ENCODE data around the gene CST8.

The CST8 gene

DNA sequence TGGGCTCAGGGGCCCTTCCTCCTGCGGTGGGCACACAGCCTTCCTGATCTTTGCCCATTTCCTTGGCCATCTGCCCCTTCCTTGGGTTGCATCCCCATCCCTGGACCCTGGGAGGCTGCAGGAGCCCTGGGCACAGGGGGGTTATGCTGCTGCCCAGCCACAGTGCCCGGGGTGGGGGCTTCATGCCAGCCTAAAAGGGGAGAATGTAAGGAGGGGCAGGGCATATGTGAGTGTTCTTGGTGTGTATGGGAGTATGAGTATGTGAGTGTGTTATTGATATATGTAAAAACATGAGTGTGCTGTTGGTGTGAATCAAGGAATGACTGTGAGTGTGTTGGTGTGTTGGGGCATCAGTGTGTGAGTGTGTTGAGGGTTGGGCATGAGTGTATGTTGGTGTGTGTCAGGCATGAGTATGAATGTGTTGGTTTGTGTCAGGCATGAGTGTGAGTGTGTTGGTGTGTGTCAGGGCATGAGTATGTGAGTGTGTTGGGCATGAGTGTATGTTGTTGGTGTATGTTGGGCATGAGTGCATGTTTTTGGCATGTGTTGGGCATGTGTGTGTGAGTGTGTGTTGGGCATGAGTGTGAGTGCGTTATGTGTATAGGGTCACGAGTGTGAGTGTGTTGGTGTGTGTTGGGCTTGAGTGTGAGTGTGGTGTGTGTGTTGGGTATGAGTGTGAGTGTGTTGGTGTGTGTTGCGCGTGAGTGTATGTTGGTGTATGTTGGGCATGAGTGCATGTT is 14.7 kb upstream of the CST8 start:
- DNase-seq (ENCODE audit: low spot score): no peak

DNA sequence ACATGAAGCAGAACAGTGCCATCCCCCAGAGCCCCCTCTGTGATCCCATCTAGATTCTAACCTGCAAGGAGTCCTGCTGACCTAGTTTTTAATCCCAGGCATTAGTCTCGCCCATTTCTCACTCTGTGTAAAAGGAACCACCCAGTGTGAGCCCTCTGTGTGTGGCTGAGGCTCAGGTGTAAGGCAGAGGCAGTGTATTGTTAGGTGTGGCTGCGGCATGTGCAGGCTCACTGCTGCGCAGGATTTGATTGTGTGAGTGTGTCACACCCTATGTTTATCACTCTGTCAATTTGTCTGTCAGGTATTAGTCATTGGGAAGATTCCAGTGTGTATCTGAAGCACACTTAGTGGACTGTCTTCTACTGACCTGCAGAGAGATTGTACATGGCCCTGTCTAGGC is 13.7 kb upstream of the CST8 start:
- DNase-seq (ENCODE audit: low spot score): no peak

DNA sequence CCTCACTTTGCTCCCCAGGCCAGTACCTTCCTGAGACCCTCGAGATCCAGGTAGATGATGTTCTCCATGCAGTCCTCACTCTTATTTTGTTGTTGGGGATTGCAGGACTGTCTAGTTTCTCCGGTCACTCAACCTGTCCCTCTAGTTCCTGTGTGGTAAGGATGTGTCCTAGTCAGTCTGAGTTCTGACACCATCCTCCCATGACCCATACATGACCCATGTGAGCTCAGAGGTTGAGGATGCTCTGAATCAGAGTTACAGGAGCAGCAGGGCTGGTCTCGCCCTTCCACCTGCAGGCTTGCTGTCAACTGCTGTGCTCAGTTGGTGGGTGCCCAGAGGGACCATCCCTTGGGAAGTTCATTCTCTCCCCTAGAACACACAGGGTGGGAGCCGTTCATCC is 11.9 kb upstream of the CST8 start:
- no peak for DNase-seq (ENCODE audit: low spot score)

DNA sequence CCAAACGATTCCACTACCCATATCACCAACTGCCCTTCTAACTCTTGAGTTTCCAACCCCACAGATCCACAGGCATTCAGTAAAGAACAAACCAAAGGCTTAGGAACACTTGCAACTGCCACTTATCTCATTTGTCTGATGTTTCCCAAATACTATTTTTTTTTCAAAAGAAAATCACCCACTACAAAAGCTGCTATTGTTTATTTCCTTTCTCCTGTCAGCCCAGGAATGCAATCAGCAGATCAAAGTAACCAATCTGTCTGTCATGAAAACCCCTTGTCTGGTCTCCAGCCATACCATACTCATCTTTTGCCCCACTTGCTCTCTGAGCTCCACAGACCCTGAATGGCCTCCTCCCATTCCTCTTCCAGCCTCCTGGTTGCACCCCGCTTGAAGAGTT is 8.8 kb upstream of the CST8 start:
- no peak for DNase-seq (ENCODE audit: low spot score)

DNA sequence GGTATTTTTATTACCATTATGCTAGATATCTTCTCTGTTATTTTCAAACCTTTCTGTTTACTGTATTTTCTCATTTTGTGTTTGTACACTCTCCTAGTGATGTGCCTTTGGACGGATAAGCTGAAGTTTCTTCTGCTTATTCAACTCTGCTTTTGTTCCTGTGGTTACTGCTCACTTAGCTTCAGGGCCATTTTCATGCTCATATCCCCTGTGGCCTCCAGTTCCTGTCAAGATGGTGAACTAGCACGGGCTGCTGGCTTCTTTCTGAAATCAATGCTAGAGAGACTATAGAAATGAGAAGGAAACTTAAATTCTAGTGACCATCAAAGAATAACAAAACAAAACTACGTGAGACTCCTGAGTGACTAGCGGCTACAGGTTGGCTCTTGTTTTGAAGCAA is 6.8 kb upstream of the CST8 start:
- no peak for DNase-seq (ENCODE audit: low spot score)

DNA sequence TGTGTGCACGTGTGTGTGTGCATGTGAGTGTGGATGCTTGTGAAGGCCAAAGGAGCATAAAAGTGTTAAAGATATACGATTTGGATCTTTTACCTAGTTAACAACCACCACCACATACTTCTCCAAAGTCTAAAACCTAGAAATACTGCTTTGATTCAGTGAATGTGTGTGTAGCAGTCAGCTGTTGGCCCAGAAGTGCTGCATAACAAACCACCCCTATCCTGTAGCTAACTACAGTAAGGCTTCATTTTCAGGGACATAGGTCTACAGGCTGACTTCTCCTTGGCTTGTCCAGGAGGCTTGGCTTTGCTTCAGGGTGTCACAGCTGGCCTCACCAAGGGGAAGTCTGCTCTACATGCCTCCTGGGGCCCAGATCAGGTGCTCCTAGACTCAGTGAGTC is 2.4 kb upstream of the CST8 start:
- DNase-seq (ENCODE audit: low spot score): no peak

DNA sequence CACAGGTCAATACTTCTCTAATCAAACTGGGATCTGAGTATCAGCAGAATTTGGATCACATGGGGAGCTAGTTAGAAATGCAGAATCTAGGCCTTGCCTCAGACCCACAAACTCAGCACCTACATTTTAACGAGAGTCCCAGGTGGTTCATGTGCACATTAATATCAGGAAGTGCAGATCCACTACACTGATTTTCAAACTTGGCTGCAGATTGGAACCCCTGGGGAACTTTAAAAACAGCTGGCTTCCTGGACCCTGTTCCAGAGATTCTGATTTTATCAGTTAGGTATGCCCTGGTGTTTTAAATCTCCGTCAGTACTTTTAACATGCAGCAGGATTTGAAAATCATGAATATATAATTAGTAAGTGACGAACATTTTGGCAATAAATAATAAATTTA is 1.9 kb upstream of the CST8 start:
- DNase-seq (ENCODE audit: low spot score): no peak

DNA sequence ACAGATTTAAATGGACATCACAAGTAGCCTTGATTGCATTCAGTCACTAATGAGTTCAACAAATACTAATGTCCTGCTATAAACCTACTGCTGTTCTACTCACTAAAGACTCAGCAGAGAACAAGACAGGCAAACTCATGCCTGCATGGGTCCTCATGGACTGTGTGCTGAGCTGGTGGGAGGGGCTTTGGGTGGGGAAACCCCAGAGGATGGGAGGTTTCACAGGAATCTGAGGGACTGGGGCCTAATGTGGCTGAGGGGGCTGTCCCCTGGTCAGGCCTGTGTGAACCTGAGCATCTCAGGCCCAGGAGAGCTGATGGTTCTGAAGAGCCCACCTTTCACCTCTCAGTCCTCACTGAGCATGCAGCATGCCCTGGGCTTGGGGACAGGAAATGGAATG is 1.4 kb downstream of the CST8 start:
- DNase-seq (ENCODE audit: low spot score): no peak

DNA sequence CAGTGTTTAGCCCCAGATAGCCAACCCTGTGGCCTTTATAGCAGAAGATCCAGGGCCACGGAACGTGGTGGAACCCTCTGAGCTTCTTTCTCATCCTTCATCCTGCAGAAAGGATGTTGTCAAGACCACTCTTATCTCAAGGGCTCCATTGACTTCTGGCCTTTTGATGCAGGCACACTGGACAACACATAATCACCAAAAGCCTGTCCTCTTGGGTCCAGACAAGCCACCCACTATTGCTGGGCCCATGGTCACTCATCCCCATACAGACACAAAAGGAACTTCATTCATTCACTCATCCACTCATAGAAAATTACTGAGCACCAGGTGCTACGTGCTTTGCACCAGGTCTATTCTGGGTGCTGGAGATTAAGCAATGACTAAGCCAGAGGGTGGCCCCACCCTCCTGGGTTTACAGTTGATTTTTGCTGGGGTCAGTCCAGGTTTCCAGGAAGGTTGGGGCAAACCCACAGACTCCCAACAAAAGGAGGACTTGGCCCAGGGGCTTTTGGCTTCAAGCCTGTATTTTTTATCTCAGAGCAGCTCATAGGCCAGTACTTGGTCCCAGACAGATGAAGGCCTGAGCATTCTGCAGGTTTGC is 2.4 kb downstream of the CST8 start:
- DNase-seq (ENCODE audit: low spot score): no peak

DNA sequence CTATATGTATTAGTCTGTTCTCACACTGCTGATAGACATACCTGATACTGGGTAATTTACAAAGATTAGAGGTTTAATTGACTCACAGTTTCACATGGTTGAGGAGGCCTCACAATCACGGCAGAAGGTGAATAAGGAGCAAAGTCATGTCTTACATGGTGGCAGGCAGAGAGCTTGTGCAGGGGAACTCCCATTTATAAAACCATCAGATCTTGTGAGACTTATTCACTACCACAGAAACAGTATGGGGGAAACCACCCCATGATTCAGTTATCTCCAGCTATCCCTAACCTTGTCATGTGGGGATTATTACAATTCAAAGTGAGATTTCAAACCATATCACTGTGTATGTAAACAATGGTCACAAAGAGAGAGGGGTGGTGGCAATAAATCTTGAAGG is 6.6 kb downstream of the CST8 start:
- no peak for DNase-seq (ENCODE audit: low spot score)

DNA sequence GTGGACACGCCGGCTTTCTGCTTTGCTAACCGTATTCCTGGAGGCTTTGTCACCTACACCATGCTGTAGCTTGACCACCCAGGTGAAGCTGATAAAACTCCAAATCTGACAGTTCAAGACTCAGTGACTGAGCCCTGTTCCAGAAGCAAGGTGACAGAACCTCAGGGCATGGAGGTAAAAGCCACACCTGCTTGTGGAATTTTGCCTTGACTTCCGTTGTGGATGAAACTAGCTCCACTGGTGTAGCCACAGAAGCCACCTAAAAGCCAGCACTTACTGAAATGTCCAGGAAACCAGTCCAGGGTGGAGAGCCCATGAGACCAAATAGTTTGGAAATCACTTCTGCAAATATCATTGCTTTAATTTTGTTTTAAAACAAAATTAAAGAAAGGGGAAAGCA is 11.0 kb downstream of the CST8 start:
- no peak for DNase-seq (ENCODE audit: low spot score)

DNA sequence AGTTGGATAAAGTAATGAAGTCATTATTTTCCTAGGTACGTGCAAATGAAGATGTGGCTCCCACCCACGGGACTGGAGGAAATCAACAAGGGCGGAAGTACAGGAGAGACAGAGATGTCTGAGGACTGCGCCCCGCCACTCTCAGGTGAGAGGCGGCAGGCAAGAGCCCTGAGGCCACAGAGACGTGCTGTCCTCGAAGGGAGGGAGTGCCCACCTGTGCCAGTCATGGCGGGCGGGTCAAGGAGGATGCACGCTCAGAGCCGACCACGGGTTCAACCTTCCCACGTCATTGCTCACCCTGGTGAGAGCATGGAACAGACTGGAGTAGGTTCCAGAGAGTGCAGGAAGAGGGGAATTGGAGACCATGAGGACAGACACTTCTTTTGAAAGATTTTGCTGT is 12.7 kb downstream of the CST8 start:
- DNase-seq (ENCODE audit: low spot score): no peak

DNA sequence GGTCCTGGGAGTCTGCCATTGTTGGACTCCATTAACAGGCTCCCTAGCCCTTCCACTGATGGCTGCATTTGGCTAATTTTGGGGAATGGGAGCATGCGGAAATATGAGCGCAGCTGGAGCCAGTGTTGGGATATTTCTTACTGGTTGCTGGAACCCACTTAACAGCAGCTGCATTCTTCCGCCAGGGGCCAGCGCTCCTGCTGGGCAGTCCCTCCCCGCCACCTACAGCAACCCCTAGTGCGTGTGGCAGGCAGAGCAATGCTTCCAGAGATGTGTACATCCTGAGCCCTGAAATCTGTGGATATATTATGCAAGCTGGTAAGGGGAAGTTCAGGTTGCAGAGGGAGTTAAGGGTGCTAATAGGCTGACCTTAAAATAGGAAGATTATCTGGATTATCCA is 16.4 kb downstream of the CST8 start:
- DNase-seq (ENCODE audit: low spot score): no peak

DNA sequence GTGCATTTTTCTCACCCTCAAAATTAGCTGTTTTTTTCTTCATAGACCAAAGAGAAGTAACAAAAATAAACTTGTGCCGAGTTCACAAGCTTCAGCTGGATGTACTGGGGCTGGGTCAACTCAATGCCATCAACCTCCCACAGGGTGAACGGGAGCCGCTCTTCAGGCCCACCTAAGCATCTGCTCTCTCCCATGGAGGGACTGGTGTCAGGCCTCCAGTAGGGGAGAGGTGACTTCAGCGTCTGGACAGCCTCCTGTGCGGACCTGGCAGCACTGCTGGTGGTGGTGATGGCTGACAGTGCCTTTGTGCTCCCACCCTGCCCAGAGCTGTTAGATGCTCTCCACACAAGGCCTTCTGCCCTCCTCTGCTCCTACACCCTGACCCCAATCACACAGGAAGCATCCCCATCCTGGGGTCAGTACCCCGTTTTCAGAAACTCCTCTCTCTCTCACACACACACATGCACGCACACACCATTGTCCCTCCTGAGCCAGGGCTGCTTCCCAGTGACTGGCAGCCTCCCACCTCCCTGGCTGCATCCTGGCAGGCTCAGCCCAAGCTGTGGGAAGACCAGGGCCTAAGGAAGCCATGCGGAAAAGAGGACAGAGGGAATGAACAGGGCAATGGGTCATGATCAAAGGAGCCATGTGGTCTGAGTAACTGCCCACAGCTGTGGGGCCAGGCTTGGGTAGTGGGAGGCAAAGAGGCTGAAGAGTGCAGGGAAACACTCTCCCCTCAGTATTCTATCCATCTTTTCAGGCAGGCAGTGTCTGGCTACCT is 17.7 kb downstream of the CST8 start:
- DNase-seq (ENCODE audit: low spot score): no peak

DNA sequence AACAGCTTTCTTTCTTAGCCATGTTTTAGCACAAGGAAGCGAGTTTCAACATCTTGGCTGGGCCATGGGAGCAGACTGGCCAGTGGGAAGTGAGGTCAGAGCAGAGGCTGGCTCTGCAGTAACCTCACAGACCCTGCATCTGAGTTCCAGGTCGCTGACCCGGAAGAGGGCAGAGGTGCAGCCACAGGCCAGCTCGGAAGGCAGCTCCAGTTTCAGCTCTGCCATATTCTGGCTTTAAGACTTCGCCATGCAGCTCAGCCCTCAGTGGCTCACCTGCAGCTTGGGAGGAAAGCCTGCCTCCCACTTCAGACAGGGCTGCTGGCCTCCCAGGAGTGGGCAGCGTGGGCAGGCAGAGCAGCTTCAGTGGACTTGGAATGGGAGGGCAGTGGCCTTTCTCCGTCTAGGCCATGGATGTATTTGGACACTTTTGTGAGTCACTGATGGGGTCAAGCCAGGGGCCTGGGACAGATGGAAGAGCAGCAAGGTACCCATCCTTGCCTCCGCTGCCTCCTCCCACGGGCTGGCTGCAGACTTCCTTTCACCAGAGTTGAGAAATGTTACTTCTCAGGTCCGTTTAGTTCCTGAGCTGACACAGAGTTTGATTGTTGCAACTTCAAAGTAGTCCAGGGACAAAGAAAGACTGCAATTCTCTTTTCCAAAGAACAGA is 18.5 kb downstream of the CST8 start:
- DNase-seq (ENCODE audit: low spot score): no peak

DNA sequence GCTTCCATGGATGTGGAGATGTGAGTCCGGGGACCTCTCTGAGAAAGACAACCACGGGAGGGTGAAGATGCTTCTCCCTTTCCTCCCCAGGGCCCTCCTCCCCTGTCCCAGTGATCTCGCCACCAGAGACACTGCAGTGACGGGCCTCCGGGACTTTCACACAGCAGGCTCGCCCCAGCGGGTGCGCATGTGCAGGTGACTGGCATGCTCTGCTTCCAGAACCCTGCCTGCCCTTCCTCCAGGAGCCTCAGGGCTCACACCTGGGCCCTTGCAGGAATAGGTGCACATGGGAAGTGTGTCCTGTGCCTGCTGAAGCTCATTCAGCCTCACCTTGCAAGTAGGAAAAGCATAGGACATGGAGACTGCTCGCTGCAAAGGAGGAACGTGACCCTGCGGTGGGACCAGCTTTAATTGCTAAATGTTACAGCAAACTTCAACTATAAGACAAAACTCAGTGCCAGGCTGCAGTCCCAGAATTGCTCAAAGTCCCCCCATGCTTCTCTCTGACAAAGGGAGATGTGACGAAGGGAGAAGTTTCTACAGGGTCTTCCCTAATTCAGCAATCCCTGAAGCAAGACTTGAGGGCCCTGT is 19.2 kb downstream of the CST8 start:
- DNase-seq (ENCODE audit: low spot score): no peak

DNA sequence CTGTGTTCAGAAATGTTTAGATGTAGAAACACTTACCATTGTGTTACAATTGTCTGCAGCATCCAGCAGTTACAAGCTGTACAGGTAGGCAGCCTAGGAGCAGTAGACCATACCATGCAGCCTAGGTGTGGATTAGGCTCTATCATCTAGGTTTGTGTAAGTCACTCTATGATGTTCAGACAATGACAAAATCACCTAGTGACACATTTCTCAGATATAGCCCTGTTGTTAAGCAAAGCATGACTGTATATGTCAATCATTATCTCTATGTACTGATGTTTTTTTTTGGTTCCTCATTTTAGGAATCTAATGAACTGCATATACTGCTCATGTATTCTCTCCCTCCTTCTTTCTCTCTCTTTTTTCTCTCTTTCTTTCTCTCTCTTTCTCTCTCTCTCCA is 22.2 kb downstream of the CST8 start:
- no peak for DNase-seq (ENCODE audit: low spot score)

DNA sequence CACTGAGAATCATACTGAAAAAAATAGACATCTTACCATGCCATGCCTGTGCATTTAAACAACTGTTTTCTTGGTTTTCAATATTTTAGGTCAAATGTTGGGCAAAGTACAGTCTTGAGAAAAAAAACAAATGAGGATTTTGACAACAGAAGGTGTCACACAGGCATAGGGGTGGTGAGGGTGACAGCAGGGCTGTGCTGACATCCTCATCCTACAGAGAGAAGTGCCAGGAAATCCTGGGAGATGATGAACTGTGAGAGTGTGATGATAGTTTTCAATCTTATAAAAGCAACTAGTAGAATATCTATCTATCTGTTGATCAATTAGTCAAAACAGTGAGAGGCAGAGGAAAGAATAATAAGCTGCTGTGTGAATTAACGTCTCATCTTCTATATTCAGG is 23.9 kb downstream of the CST8 start:
- DNase-seq (ENCODE audit: low spot score): no peak

DNA sequence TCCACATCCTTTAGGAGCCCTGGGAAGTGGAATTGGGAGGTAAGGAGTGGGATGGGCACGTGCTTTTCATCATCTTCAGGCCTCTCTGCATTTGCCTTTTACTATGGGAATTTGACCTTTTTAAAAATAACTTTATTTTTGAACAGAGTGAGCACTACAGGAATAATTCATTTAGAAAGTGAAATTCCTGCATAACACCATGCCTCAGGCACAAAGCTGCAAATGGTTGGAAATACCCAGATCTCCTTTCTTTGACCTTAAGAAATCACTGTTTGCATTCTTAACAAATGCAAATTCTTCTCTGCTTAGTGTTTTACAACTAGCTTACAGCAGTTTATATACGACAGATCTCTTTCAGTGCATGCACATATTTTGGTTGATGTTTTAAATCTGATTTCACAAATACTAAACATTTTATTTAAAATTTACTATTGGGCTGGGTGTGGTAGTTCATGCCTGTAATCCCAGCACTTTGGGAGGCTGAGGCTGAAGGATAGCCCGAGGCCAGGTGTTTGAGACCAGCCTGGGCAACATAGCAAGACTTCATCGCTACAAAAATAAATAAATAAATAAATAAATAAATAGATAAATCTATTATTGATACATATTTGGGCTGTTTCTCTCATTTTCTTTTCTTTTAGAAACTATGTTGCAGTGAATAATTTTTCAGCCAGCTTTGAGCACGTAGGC is 24.5 kb downstream of the CST8 start:
- peak; percentile 13 for DNase-seq (ENCODE audit: low spot score)

DNA sequence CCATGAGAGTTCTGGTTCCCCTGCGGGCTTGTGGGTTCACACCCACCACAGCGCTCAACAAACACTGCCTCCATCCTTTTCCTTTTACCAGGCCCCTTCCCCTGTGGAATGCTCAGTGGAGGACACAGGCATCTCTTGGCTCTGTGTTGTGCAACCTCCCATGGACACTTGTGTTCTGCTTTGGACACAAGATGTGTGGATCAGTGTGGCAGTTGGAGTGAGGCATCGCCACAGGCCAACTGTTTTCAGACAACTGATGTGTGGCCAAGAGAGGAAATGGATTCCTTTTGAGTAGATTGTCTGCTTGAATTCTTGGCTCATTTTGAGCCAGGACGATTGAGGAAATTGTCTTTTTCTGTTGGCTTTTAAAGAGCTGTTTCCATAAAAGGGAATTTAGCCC is 26.8 kb downstream of the CST8 start:
- DNase-seq (ENCODE audit: low spot score): no peak

DNA sequence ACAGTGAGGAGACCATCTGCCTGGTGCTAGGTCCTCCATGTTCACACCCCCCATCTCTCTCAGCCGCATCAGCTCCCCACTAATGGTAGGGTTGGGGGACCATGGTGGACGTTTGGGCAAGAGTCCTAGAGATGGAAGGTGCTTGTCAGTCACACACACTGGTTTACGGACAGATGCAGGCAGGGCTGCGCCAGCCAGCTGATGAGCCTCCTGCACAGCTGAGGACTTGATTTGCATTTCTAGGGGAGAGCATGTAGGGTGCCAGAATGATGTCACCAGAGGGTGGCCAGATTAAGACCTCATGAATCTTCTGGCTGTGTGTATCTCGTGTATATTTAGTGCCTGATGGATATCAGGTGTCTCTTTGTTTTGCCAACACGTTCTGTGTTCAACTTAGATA is 28.6 kb downstream of the CST8 start:
- no peak for DNase-seq (ENCODE audit: low spot score)

DNA sequence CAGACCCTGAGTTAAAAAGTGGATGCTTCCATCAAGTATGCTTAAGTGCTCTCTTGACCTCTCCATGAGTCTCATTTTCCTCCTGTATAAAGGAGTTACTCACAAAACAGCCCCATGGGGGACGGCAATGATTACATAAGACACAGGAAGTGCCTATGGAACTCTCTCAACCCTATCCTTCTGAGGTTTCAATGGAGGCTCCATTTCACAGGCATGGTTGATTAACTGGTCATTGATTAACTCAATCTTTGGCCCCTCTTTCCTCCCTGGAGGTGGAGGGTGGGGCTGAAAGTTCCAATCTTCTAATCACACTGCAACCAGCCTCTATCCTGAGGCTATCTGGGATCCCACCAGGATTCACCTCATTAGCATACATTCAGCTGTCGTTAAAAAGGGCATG is 29.3 kb downstream of the CST8 start:
- no peak for DNase-seq (ENCODE audit: low spot score)
